KOPT-K1 (cell line): Measurements from ENCODE around the gene DPYSL5.

Experiments used
- H3K27ac ChIP-seq: fragments of 200-600 bp; sonication (generic); 2 replicates; pipeline ENCODE4 v1.5.1; 2016; ENCODE audit warnings: antibody characterized with exemption, mild to moderate bottlenecking, low read depth, low read length; ENCODE audit not compliant: poor library complexity, severe bottlenecking
- H3K36me3 ChIP-seq: fragments of 200-600 bp; sonication (generic); 2 replicates; pipeline ENCODE4 v1.5.1; 2017; ENCODE audit warnings: antibody characterized with exemption, mild to moderate bottlenecking, low read length, moderate library complexity; ENCODE audit not compliant: insufficient read depth
- H3K9me3 ChIP-seq: fragments of 200-600 bp; sonication (generic); 2 replicates; pipeline ENCODE4 v1.5.1; 2017; ENCODE audit warnings: antibody characterized with exemption, low read length, mild to moderate bottlenecking; ENCODE audit not compliant: insufficient read depth, poor library complexity, severe bottlenecking

The DPYSL5 gene

GRCh38 chr2:26959331-26959730 lies 111.4 kb downstream of the DPYSL5 start:
- Histone ChIP-seq H3K9me3 (no peaks in the 10 kb centered on the region), H3K36me3 (no peaks in the 10 kb centered on the region), H3K27ac (no peak overlapping the region)

DNA sequence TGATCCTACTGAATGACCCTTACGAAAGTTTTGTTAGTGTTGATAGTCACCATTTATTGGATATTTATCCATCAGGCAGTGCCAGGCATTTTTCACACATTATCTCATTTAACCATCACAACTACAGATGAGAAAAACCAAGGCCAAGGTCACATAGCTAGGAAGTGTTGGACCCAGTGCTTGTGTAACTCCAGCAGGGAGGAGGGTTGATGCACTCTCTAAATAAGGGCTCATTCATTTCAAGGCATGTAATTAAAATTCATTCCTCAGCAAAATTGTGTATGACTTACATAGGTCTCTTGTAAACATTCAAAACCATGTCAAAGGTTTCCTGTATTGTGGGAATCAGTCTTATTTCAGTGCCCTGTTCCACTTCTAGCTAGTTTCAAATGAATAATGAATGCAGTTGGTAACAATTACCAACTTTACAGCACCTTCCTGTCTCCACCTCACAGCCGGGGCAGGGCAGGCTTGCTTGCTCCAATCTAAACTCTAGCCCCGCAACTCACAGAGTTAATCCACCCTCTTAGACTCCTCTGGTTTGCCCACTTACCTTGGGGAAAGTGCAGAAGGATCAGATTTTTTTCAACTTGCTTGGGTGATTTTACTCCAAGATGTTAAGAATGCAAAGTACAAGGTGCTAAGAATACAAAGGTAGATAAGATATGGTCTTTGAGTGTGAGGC lies 116.7 kb downstream of the DPYSL5 start:
- H3K36me3 ChIP-seq: no peaks in the 10 kb centered on the region
- H3K27ac ChIP-seq: no peak overlapping the region
- H3K9me3 ChIP-seq: no peaks in the 10 kb centered on the region

GRCh38 chr2:26968001-26968400 lies 120.1 kb downstream of the DPYSL5 start:
- Histone ChIP-seq H3K27ac (no peak overlapping the region), H3K36me3 (no peaks in the 10 kb centered on the region), H3K9me3 (no peaks in the 10 kb centered on the region)

DNA sequence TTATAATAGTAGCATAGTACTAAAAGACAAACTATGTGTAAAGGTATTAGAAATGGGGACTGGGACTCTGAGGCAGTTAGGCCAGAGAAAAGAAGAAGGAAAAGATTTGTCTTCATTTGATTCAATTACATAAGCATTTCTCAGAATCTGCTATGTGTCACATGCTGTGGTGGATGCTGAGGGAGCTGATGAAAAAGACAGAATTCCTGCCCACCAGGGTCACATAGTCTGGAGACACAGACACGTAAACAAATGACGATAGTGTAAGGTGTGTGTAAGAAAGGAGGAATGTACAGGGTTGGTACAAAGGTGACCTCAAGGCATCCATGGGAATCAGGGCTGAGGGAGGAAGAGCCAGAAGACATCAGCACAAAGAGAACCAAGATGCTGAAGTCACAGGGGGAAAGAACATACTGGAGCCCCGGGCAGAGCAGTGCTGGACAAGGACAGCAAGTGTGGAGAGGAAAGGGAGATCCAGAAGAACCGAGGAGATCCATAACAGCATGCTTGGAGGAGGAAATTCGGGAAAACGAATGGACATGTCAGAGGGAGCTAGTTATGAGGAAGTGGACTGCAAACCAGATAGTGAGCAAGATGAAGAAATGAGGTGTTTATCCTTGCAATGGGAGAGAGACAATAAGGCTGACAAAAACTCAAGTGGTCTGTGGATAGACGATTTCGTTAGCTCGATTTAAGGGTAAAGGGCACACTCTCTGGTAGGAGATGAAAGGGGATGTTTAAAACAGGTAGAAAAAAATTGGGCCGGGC lies 121.3 kb downstream of the DPYSL5 start:
- Histone ChIP-seq H3K9me3 (no peaks in the 10 kb centered on the region), H3K36me3 (no peaks in the 10 kb centered on the region), H3K27ac (no peak overlapping the region)

GRCh38 chr2:26970244-26970927 lies 122.5 kb downstream of the DPYSL5 start, which contains the start of gene MAPRE3:
MAPRE3 (plus strand) TSS chr2:26970637; CDS start chr2:27022219, 51,582 bp downstream.
- no peaks in the 10 kb centered on the region for H3K9me3 ChIP-seq
- no peaks in the 10 kb centered on the region for H3K36me3 ChIP-seq
- no peak within 1 kb of the TSS for H3K27ac ChIP-seq

DNA sequence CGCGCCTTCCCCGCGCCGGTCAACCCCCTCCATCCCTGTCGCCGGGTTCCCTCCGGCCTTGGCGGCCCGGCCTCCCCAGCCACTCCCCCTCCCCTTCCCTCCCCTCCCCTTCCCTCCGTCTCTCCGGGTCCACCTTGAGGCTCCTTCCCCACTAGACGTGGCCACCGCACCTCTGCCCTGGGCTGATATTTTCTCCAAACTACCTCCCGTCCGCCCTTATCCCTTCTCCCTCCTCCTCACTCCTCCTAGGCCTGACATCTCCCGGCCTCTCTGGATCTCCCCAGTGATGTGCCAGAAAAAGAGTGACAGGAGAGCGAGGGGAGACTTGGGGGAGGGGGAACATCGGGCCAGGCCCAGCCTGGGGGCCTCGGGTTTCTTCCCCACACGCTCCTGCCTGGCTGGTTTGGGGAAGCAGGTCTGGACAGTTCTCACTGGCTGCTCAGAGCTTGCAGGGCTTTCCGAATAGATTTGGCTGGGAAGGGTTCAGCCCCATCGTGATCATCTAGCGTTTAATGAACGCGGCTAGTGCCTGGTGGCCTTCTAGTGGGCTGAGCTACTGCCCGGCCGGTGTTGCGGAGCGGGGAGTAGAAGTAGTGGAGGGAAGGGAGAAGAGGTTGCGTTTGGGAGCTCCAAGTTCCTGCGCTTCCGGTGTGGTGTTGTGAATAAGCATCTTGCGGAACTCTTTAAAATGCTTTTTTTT lies 123.1 kb downstream of the DPYSL5 start:
- no peaks in the 10 kb centered on the region for H3K36me3 ChIP-seq
- H3K9me3 ChIP-seq: no peaks in the 10 kb centered on the region
- no peak overlapping the region for H3K27ac ChIP-seq

GRCh38 chr2:26971911-26972786 lies 124.2 kb downstream of the DPYSL5 start:
- H3K36me3 ChIP-seq: no peaks in the 10 kb centered on the region
- H3K27ac ChIP-seq: no peak overlapping the region
- no peaks in the 10 kb centered on the region for H3K9me3 ChIP-seq

DNA sequence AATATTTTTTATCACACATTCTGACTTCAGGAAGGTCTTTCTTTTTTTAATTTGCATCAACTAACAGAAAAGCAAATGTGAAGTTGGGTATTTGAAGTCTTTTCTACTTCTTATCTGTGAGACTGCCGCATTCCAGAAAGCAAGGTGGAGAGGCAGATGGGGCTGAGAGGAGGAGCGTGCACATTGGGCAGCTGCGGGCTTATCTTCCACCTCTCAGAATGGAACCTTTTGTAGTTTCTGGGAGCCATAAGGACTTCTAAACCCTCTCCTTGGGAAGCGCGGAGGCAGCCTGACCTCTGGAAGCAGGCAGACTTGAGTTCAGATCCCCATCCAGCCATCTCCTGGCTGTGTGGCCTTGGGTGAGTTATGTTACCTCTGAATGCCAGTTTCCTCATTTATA lies 126.4 kb downstream of the DPYSL5 start:
- H3K36me3 ChIP-seq: no peaks in the 10 kb centered on the region
- no peaks in the 10 kb centered on the region for H3K9me3 ChIP-seq
- no peak overlapping the region for H3K27ac ChIP-seq

DNA sequence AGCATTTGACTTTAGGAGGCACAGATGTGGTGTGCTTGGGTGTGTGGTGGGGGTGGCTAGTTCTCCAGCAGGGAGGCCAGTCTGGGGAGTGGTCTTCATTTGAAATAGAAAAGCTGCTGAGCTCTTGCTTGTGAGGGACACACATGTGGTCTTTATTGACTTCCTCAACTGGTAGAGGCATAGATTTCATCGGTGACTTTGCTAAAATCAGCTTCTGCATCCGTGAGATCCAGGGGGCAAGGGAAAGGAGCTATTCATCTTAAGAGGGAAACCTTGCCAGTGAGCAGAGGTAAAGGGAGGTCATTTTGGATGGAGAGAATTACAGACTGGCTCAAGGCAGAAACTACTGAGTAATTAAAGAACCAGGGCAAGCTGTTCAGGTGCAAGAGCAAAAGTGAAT lies 127.2 kb downstream of the DPYSL5 start:
- H3K36me3 ChIP-seq: no peaks in the 10 kb centered on the region

GRCh38 chr2:26975656-26976055 lies 127.7 kb downstream of the DPYSL5 start:
- Histone ChIP-seq H3K27ac (no peak overlapping the region), H3K9me3 (no peaks in the 10 kb centered on the region), H3K36me3 (no peaks in the 10 kb centered on the region)

More for the DNA sequence above, 127.2 kb downstream of the DPYSL5 start:
- Histone ChIP-seq H3K27ac (no peak overlapping the region), H3K9me3 (no peaks in the 10 kb centered on the region)

GRCh38 chr2:26976237-26976636 lies 128.3 kb downstream of the DPYSL5 start:
- no peaks in the 10 kb centered on the region for H3K36me3 ChIP-seq
- no peaks in the 10 kb centered on the region for H3K9me3 ChIP-seq
- H3K27ac ChIP-seq: no peak overlapping the region

- no peak overlapping the region for H3K27ac ChIP-seq
- H3K9me3 ChIP-seq: no peaks in the 10 kb centered on the region
- H3K36me3 ChIP-seq: no peaks in the 10 kb centered on the region
Observed at GRCh38 chr2:26977012-26977411, 129.1 kb downstream of the DPYSL5 start.

DNA sequence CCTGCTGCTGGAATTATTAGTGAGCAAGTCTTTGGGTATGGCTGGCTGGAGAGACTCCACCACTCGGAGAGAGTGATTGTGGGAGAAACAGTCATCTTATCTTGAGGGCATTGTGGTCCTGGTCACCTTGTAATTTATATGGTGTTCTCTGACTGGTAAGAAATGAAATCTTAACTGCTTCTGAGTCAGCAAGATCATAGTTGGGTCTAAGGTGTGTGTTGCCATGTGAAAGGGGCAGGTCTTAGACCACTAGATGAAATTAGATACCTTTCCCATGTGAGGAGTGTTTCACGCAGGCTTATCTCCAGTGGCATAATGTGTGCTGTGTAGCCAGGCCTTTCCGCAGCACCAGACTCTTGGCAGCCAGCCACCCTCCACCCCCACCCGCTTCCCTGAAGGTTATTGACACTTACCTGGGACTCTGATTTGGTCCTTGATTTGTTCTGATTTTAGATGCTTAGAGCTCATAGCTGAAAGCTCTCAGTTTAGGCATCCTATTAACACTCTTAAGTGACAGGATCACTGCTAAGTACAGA lies 130.2 kb downstream of the DPYSL5 start:
- H3K27ac ChIP-seq: no peak overlapping the region

DNA sequence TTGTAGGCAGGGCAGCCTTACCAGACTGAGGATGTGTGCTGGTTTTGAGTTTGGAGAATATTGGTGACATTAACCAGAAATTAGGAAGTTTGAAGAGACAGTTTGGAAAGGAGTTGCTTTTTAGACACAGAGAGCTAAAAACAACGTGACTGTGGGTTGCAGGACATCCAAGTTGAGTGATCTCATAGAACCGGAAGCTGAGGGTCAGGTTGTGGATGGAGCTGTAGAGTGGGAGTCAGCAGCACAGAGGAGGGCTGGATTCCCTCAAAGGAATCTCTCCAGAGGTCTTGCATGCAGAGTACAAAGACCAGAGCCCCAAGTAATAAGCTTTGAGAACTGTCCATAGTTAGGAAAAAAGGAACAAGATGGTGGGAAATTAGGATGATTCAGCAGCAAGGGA lies 131.8 kb downstream of the DPYSL5 start:
- Histone ChIP-seq H3K9me3 (no peaks in the 10 kb centered on the region), H3K27ac (no peak overlapping the region), H3K36me3 (no peaks in the 10 kb centered on the region)

More for the DNA sequence above, 130.2 kb downstream of the DPYSL5 start:
- Histone ChIP-seq H3K9me3 (no peaks in the 10 kb centered on the region), H3K36me3 (no peaks in the 10 kb centered on the region)
